AG04450 (cell line): ENCODE data around the gene PDCD7. TPM values are rescaled to one million over a fixed set of nuclear protein-coding genes. Genes with fewer than 3 reads are reported as not detected.

ENCODE experiments used
- CTCF ChIA-PET: fragments of 300-600, 350-600 bp; formaldehyde crosslinking; extraction: SDS; loops from one replicate; lab custom pipeline; 2022; ENCODE audit warnings: antibody characterized with exemption, inconsistent platforms; lab: Charles Lee
- POLR2A ChIA-PET: fragments of 350-600 bp; formaldehyde crosslinking; extraction: SDS; loops from one replicate; lab custom pipeline; 2021; ENCODE audit warnings: antibody characterized with exemption, inconsistent platforms; lab: Yijun Ruan, JAX
- DNase-seq: peaks from one replicate; pipeline ENCODE4 v3.0.0-alpha.2; 2011; ENCODE audit warnings: low read depth, low spot score
- H3K27ac ChIP-seq: one replicate; pipeline ENCODE4 v1.5.1; 2012; ENCODE audit warnings: low read depth, low read length, control low read depth
- H3K27me3 ChIP-seq: one replicate; pipeline ENCODE4 v1.6.0; 2012; ENCODE audit warnings: low read length; ENCODE audit not compliant: control insufficient read depth, insufficient read depth
- H3K4me3 ChIP-seq: 2 replicates; pipeline ENCODE4 v1.5.1; 2011; ENCODE audit warnings: mild to moderate bottlenecking, low read depth, low read length, control low read depth
- H3K9me3 ChIP-seq: 2 replicates; pipeline ENCODE4 v1.5.1; 2012; ENCODE audit warnings: low read length; ENCODE audit not compliant: control insufficient read depth, insufficient read depth
- polyA plus RNA-seq: library from polyadenylated mRNA; depleted of rRNA; stranded (reverse); fragments of >200 nt; gene quantifications from 2 replicates; pipeline ENCODE4 v1.2.3, GENCODE V29; 2011
- TF ChIP-seq, protein P1 (sequence below): IDR thresholded peaks from 2 replicates; pipeline ENCODE4 v1.5.1; 2011; ENCODE audit warnings: low read depth, low read length, control low read depth, inconsistent platforms

Gene PDCD7
- polyA plus RNA-seq, 1 experiment, result 18.0 TPM

DNA sequence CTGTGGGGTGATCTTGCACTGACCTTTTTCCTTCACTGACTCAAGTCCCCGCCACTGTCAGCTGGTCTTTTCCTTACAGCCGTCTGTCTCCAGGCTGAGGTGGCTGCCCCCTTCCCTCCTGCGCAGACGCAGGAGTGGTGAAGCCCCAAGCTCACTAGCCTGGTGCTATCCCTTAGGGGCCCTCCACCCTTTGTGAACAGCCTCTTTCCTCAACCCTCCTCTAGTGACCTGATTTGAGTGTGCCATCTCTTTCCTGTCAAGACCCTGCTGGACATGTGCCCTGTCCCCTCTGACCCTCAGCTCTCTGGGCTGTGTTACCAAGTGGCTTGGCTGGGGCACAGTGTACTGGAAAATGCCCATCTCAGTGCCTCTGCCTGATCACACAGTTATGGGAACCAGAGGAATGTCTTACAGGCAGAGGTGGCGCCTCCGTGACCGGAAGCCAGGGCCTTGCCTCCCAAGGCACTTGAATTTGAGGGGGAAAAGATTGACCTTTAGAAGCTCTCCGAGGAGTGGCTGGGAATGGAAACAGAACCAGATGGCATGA is 48.3 kb downstream of the PDCD7 start:
- no peak for DNase-seq

DNA sequence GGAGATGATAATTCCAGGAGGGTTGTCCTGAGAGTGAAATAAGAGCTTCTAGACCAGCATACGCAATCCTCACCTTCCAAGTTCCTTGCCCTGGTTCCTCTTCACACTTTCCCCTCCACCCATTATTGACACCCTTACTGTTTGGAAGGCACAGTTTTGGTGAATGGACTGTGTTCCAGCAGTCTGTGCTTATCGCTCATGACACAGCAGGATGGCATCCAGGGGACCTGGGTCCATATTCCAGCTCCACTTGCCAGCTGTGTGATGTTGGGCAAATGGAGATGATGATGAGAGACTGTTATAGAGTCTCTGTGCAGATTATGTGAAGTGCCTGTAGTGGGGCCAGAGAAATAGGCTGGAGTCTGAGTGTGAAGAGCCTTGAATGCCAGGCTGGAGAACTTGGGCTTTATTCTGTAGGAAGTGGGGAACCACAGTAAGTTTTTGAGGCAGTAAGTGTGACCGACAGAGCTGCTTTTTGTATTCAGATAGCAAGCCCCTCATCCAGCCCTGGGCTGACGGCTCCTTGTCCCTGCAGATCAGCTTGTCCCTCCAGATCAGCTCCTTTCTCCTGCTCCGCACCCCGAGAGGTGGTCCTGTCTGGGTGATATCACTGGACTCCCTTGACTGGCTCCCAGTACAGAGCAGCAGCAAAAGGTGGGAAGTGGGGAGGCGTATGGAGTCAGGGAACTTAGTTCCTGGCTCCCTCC is 49.0 kb downstream of the PDCD7 start:
- Histone ChIP-seq H3K27me3 (peaks cover 19% of the 10 kb centered on the region), H3K4me3 (no peak overlapping the region), H3K27ac (no peak overlapping the region), H3K9me3 (no peaks in the 10 kb centered on the region)
- DNase-seq, result no peak
- ChIA-PET POLR2A (interaction anchor here (1.4 to 2.9 kb wide), 3 partner anchors 15 to 51 kb away, joined by 3 to 32 read pairs (median 4); no protein-coding TSS in a partner anchor), CTCF (interaction anchor here (1.7 to 6.6 kb wide), 5 partner anchors 17 to 51 kb away, joined by 4 to 83 read pairs (median 39); partner anchors contain the start of gene RASL12)
- TF ChIP-seq, protein P1, sequence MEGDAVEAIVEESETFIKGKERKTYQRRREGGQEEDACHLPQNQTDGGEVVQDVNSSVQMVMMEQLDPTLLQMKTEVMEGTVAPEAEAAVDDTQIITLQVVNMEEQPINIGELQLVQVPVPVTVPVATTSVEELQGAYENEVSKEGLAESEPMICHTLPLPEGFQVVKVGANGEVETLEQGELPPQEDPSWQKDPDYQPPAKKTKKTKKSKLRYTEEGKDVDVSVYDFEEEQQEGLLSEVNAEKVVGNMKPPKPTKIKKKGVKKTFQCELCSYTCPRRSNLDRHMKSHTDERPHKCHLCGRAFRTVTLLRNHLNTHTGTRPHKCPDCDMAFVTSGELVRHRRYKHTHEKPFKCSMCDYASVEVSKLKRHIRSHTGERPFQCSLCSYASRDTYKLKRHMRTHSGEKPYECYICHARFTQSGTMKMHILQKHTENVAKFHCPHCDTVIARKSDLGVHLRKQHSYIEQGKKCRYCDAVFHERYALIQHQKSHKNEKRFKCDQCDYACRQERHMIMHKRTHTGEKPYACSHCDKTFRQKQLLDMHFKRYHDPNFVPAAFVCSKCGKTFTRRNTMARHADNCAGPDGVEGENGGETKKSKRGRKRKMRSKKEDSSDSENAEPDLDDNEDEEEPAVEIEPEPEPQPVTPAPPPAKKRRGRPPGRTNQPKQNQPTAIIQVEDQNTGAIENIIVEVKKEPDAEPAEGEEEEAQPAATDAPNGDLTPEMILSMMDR, result no peak

More for the DNA sequence above, 48.3 kb downstream of the PDCD7 start:
- POLR2A ChIA-PET, result interaction anchor here (2.9 kb wide), 1 partner anchor 16 kb away, joined by 32 read pairs; no protein-coding TSS in a partner anchor
- H3K4me3 ChIP-seq, result no peak overlapping the region
- peaks cover 18% of the 10 kb centered on the region for H3K27me3 ChIP-seq
- CTCF ChIA-PET, result interaction anchor here (2.7 to 6.6 kb wide), 4 partner anchors 17 to 51 kb away, joined by 11 to 83 read pairs (median 42); no protein-coding TSS in a partner anchor
- no peak overlapping the region for H3K27ac ChIP-seq
- TF ChIP-seq, protein P1, result no peak
- no peaks in the 10 kb centered on the region for H3K9me3 ChIP-seq

DNA sequence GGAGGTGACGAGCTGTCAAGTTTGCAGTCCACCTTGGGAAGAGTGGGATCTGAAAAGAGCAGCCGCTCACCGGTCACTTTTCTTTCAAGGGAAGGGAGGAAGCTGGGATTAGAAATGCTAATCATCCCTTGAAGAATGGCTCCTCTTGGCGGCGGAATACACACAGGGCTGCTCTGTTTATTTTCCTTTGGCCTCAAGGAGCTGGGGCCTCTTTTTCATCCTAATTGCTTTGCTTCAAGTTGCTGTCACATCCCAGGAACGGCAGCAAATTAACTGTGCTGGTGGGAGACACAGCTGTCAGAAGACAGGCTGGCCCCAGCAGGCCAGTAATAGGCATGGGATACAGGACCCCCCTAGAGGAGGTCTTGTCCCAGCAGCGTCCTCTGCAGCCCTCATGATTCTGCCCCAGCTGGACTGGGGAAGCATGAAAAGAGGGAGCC is 50.3 kb downstream of the PDCD7 start:
- no peak overlapping the region for H3K4me3 ChIP-seq
- POLR2A ChIA-PET, result interaction anchor here (0.5 to 2.9 kb wide), 6 partner anchors 14 to 157 kb away, joined by 3 to 32 read pairs (median 5); no protein-coding TSS in a partner anchor
- DNase-seq, result peak; percentile 44
- CTCF ChIA-PET, result interaction anchor here (0.6 to 6.6 kb wide), 11 partner anchors 9 to 143 kb away, joined by 3 to 83 read pairs (median 6); partner anchors contain the start of gene RASL12
- H3K27ac ChIP-seq, result no peak overlapping the region
- H3K27me3 ChIP-seq, result peaks cover 29% of the 10 kb centered on the region
- TF ChIP-seq, protein P1, result peak; percentile 71
- H3K9me3 ChIP-seq, result no peaks in the 10 kb centered on the region

DNA sequence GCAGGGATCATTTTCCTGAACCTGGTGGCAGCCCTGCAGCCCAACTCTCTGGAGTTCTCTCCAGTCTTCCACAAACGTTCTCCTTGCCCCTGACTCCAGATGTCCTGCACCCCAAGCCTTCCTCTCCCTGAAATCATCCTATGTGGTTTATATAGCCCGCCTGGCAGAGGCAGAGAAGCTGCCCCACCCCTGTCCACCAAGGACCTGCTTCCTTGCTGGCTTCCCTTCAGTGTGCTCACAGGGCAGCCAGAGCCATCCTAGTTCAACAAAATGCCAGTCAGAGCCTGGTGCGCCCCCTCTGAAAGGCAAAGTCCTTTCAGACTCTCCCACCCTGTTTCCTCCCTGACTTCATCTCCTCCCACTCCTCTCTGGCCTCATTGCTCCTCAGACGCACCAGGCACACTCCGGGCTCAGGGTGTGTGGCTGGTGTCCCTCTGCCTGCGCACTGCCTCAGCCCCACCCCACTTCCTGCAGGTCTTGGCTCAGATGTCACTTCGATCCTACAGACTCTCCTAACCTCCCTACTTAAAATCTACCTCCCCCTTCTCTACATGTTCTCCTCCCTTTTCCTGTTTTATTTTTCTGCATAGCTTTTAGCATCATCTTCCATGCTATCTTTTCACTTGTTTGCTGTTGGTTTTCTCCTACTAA is 51.2 kb downstream of the PDCD7 start:
- no peak for DNase-seq
- ChIA-PET CTCF (interaction anchor here (1.1 to 6.6 kb wide), 8 partner anchors 9 to 143 kb away, joined by 3 to 83 read pairs (median 18); partner anchors contain the start of gene RASL12), POLR2A (interaction anchor here (1.2 to 2.9 kb wide), 3 partner anchors 13 to 28 kb away, joined by 4 to 32 read pairs (median 6); no protein-coding TSS in a partner anchor)
- no peak overlapping the region for H3K27ac ChIP-seq
- TF ChIP-seq, protein P1, result no peak
- peaks cover 6% of the 10 kb centered on the region; the same call in 1 of the 2 replicates for H3K9me3 ChIP-seq
- H3K27me3 ChIP-seq, result peaks cover 31% of the 10 kb centered on the region
- no peak overlapping the region for H3K4me3 ChIP-seq
